ENCODE measurements around the gene CFAP43.

DNA sequence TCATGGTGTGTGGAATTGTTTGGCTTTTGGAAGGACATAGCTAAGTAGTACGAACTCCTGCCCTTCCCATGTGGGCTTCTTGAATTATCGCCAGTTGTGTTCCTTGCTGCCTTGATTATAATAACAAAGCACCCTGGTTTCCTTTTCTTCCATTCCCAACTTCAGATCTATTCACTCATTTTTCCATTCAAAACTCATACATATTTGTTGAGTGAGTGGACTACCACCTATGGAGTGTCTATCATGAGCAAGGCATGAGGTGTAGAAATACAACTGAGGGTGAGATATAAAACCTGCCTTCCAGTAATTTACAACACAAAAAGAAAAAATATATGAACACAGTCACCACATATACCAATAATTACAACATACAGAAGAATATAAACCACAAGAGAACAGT is 141.6 kb downstream of the CFAP43 start:
- TF ChIP-seq, protein P1, sequence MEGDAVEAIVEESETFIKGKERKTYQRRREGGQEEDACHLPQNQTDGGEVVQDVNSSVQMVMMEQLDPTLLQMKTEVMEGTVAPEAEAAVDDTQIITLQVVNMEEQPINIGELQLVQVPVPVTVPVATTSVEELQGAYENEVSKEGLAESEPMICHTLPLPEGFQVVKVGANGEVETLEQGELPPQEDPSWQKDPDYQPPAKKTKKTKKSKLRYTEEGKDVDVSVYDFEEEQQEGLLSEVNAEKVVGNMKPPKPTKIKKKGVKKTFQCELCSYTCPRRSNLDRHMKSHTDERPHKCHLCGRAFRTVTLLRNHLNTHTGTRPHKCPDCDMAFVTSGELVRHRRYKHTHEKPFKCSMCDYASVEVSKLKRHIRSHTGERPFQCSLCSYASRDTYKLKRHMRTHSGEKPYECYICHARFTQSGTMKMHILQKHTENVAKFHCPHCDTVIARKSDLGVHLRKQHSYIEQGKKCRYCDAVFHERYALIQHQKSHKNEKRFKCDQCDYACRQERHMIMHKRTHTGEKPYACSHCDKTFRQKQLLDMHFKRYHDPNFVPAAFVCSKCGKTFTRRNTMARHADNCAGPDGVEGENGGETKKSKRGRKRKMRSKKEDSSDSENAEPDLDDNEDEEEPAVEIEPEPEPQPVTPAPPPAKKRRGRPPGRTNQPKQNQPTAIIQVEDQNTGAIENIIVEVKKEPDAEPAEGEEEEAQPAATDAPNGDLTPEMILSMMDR (conservative IDR thresholded peaks at IDR 0.05; ENCODE audit: low read length): no peak
- TF ChIP-seq EZH2phosphoT487 (IDR thresholded peaks at IDR 0.05; ENCODE audit: borderline replicate concordance, low read depth, low read length): no peak

All from OCI-LY7 (cell line).